ENCODE data around the gene ARHGAP22. TPM values are rescaled to one million over a fixed set of nuclear protein-coding genes. Genes with fewer than 3 reads are reported as not detected.

Gene ARHGAP22
- total and polyA plus RNA-seq, 2 experiments from 2014 or later = 41.9 to 44.4 TPM

DNA sequence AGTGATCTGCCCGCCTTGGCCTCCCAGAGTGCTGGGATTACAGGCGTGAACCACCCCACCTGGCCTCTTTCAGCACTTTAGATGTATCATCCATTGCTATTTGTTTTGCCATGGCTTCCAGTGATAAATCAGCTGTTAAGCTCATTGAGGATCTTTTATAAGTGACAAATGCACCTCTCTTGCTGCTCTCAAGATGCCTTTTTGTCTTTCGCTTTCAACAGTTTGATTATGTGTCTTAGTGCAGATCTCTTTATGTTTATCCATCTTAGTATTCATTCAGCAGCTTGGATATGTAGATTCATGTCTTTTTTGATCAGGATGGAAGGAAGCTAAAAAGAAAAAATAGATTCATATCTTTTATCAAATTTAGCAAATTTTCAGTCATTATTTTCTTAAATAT lies 192.8 kb downstream of the ARHGAP22 start:
- no peaks in the 10 kb centered on the region for H3K27me3 ChIP-seq (replicated peaks; ENCODE audit: insufficient read depth)
- no peak overlapping the region for H3K27ac ChIP-seq
- peaks cover 8% of the 10 kb centered on the region; the same call in 1 of the 2 replicates for H3K79me2 ChIP-seq (ENCODE audit: insufficient read depth)
- peaks cover 31% of the 10 kb centered on the region for H3K4me1 ChIP-seq (ENCODE audit: insufficient read depth)
- WGBS, 2 experiments (ENCODE audit: low coverage in 1 of 2, low lambda C conversion rate in 2 of 2, missing lambda C conversion rate in 2 of 2) = 98 to 99% methylated on average over 3 of the region's 3 CpGs
- in situ Hi-C loops (cut with MboI) = no loop called here
- peaks cover 3% of the 10 kb centered on the region; the same call in 1 of the 2 replicates for H3F3A ChIP-seq (ENCODE audit: insufficient read depth)
- H2AFZ ChIP-seq = no peak overlapping the region
- H3K4me3 ChIP-seq = no peak overlapping the region
- no peaks in the 10 kb centered on the region for H4K20me1 ChIP-seq (ENCODE audit: insufficient read depth)
- peaks cover 24% of the 10 kb centered on the region for H3K36me3 ChIP-seq (ENCODE audit: low read depth)
- DNase-seq = no peak
- no peak overlapping the region for H3K9ac ChIP-seq
- no peak for TF ChIP-seq EZH2phosphoT487 (IDR thresholded peaks at IDR 0.05; ENCODE audit: insufficient read depth, low read depth)
- TF ChIP-seq EZH2 (IDR thresholded peaks at IDR 0.05; ENCODE audit: insufficient read depth, poor library complexity, severe bottlenecking) = no peak
- no peak overlapping the region for H3K4me2 ChIP-seq (ENCODE audit: unreplicated experiment)
- H3K9me3 ChIP-seq (ENCODE audit: low read depth) = no peaks in the 10 kb centered on the region
- H3K9me2 ChIP-seq (ENCODE audit: insufficient read depth) = no peaks in the 10 kb centered on the region

DNA sequence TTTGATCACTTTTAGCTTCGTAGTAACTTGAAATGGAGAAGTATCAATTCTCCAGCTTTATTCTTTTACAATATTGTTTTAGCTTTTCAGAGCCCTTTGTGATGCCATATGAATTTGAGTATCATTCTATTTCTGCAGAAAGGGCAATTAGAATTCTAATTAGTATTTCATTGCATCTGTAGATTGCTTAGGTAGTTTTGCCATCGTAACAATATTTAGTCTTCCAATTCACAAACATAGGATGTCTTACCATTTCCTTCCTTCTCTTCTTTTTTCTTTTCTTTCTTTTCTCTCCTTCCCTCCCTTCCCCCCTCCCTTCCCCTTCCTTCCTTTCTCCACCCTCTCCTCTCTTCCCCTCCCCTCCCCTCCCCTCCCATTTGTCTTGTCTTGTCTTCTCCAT lies 193.4 kb downstream of the ARHGAP22 start:
- H3K9me2 ChIP-seq (ENCODE audit: insufficient read depth) = no peaks in the 10 kb centered on the region
- no peak overlapping the region for H3K4me2 ChIP-seq (ENCODE audit: unreplicated experiment)
- no peak for DNase-seq
- H2AFZ ChIP-seq = no peak overlapping the region
- no peak overlapping the region for H3K4me3 ChIP-seq
- no peak overlapping the region for H3K9ac ChIP-seq
- TF ChIP-seq EZH2phosphoT487 (IDR thresholded peaks at IDR 0.05; ENCODE audit: insufficient read depth, low read depth) (no peak), EZH2 (IDR thresholded peaks at IDR 0.05; ENCODE audit: insufficient read depth, poor library complexity, severe bottlenecking) (no peak)
- no peak overlapping the region for H3K27ac ChIP-seq
- H3K4me1 ChIP-seq (ENCODE audit: insufficient read depth) = peaks cover 30% of the 10 kb centered on the region
- no peaks in the 10 kb centered on the region for H3K9me3 ChIP-seq (ENCODE audit: low read depth)
- in situ Hi-C loops (cut with MboI) = no loop called here
- H4K20me1 ChIP-seq (ENCODE audit: insufficient read depth) = no peaks in the 10 kb centered on the region
- no peaks in the 10 kb centered on the region for H3K27me3 ChIP-seq (replicated peaks; ENCODE audit: insufficient read depth)
- peaks cover 9% of the 10 kb centered on the region; the same call in 1 of the 2 replicates for H3F3A ChIP-seq (ENCODE audit: insufficient read depth)
- peaks cover 24% of the 10 kb centered on the region for H3K36me3 ChIP-seq (ENCODE audit: low read depth)
- peaks cover 8% of the 10 kb centered on the region; the same call in 1 of the 2 replicates for H3K79me2 ChIP-seq (ENCODE audit: insufficient read depth)
- 99 to 100% methylated on average over 2 of the region's 2 CpGs for WGBS, 2 experiments (ENCODE audit: low coverage in 1 of 2, low lambda C conversion rate in 2 of 2, missing lambda C conversion rate in 2 of 2)

- Histone ChIP-seq H4K20me1 (ENCODE audit: insufficient read depth) (no peaks in the 10 kb centered on the region), H3K4me3 (no peak overlapping the region), H2AFZ (no peak overlapping the region), H3K4me2 (ENCODE audit: unreplicated experiment) (no peak overlapping the region), H3K79me2 (ENCODE audit: insufficient read depth) (peaks cover 8% of the 10 kb centered on the region; the same call in 1 of the 2 replicates), H3F3A (ENCODE audit: insufficient read depth) (peaks cover 10% of the 10 kb centered on the region; the same call in 1 of the 2 replicates), H3K9me2 (ENCODE audit: insufficient read depth) (no peaks in the 10 kb centered on the region), H3K27ac (no peak overlapping the region), H3K9me3 (ENCODE audit: low read depth) (no peaks in the 10 kb centered on the region), H3K27me3 (replicated peaks; ENCODE audit: insufficient read depth) (no peaks in the 10 kb centered on the region), H3K9ac (no peak overlapping the region), H3K4me1 (ENCODE audit: insufficient read depth) (peaks cover 30% of the 10 kb centered on the region), H3K36me3 (ENCODE audit: low read depth) (peaks cover 24% of the 10 kb centered on the region)
- no peak for TF ChIP-seq EZH2 (IDR thresholded peaks at IDR 0.05; ENCODE audit: insufficient read depth, poor library complexity, severe bottlenecking)
- no peak for TF ChIP-seq EZH2phosphoT487 (IDR thresholded peaks at IDR 0.05; ENCODE audit: insufficient read depth, low read depth)
- no peak for DNase-seq
- WGBS, 2 experiments (ENCODE audit: low coverage in 1 of 2, low lambda C conversion rate in 2 of 2, missing lambda C conversion rate in 2 of 2) = 97 to 99% methylated on average over 6 of the region's 6 CpGs
- in situ Hi-C loops (cut with MboI) = no loop called here
Measured at GRCh38 chr10:48410503-48410902, 194.4 kb downstream of the ARHGAP22 start.

DNA sequence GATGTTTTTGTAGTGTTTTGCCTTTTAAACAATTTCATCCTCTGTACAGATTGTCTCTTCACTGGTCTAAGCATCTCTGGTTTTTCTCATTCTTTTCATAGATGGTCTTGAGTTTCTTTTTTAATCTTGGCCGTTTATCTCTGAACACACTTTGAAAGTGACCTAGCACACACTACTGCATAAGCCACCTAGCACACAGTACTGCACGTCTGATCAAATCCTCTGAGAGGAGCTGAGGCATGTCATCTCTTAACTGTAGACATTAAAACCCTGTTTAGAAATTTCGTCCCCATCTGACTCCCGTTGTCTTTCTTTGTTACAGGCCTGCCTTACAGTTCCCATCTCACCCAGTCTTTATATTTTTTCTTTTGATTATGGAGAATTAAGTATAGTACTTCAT lies 198.2 kb downstream of the ARHGAP22 start:
- no peak for TF ChIP-seq EZH2phosphoT487 (IDR thresholded peaks at IDR 0.05; ENCODE audit: insufficient read depth, low read depth)
- TF ChIP-seq EZH2 (IDR thresholded peaks at IDR 0.05; ENCODE audit: insufficient read depth, poor library complexity, severe bottlenecking) = no peak
- H4K20me1 ChIP-seq (ENCODE audit: insufficient read depth) = no peaks in the 10 kb centered on the region
- peak overlapping the region; percentile 1 for H3K4me2 ChIP-seq (ENCODE audit: unreplicated experiment)
- H3K9me2 ChIP-seq (ENCODE audit: insufficient read depth) = no peaks in the 10 kb centered on the region
- H3K27me3 ChIP-seq (replicated peaks; ENCODE audit: insufficient read depth) = no peaks in the 10 kb centered on the region
- in situ Hi-C loops (cut with MboI) = no loop called here
- H3K9ac ChIP-seq = no peak overlapping the region
- H3K9me3 ChIP-seq (ENCODE audit: low read depth) = no peaks in the 10 kb centered on the region
- no peak overlapping the region for H3K4me3 ChIP-seq
- peaks cover 35% of the 10 kb centered on the region for H3K79me2 ChIP-seq (ENCODE audit: insufficient read depth)
- peaks cover 20% of the 10 kb centered on the region for H3K4me1 ChIP-seq (ENCODE audit: insufficient read depth)
- DNase-seq = no peak
- peaks cover 8% of the 10 kb centered on the region for H3K36me3 ChIP-seq (ENCODE audit: low read depth)
- peak overlapping the region; percentile 14; the same call in 1 of the 2 replicates for H3K27ac ChIP-seq
- 45% methylated on average over 4 of the region's 4 CpGs for WGBS, 2 experiments (ENCODE audit: low coverage in 1 of 2, low lambda C conversion rate in 2 of 2, missing lambda C conversion rate in 2 of 2)
- no peak overlapping the region for H2AFZ ChIP-seq
- peaks cover 15% of the 10 kb centered on the region; the same call in 1 of the 2 replicates for H3F3A ChIP-seq (ENCODE audit: insufficient read depth)
